GM12878 (cell line): Measurements from ENCODE around the gene PDE11A. TPM values are rescaled to one million over a fixed set of nuclear protein-coding genes. Genes with fewer than 3 reads are reported as not detected.

Source experiments
- ATAC-seq: fragments of 200-7000 bp; cut with Tn5 transposase; 3 replicates; pipeline ENCODE4 v1.9.1; 2020; ENCODE audit warnings: mild to moderate bottlenecking, moderate library complexity
- BruUV-seq: library from RNA; stranded (reverse); fragments of 400-500 nt; replicated peaks from 2 replicates; lab custom pipeline; 2021; lab: Mats Ljungman, UMichigan
- CTCF ChIA-PET: fragments of 300-600 bp; sonication (Branson Sonifier 250); formaldehyde crosslinking; extraction: SDS; loops from one replicate; lab custom pipeline; 2021; ENCODE audit warnings: inconsistent platforms; lab: Yijun Ruan, JAX
- POLR2A ChIA-PET: fragments of 350-600 bp; formaldehyde crosslinking; extraction: SDS; loops from one replicate; lab custom pipeline; 2021; ENCODE audit warnings: inconsistent platforms; lab: Charles Lee
- RAD21 ChIA-PET: fragments of 300-600 bp; sonication (Branson Sonifier 250); formaldehyde crosslinking; loops from one replicate; lab custom pipeline; 2023; ENCODE audit warnings: antibody characterized with exemption; ENCODE audit not compliant: unreplicated experiment; lab: Charles Lee
- SMC1A ChIA-PET: fragments of 300-600 bp; sonication (Branson Sonifier 250); formaldehyde crosslinking; loops from one replicate; lab custom pipeline; 2023; ENCODE audit not compliant: unreplicated experiment, uncharacterized antibody; lab: Charles Lee
- DNase-seq: peaks from one replicate; pipeline ENCODE4 v3.0.0-alpha.2; 2011; ENCODE audit warnings: low read depth, low spot score
- FAIRE-seq: peaks from 3 replicates; lab custom pipeline; 2011; peaks lifted over from hg19 to GRCh38; lab: Jason Lieb, UNC
- H2AFZ ChIP-seq: 2 replicates; pipeline ENCODE4 v1.6.0; 2011; ENCODE audit warnings: low read depth, low read length, control low read depth; ENCODE audit not compliant: control insufficient read depth
- H3K27ac ChIP-seq: 2 replicates; pipeline ENCODE4 v1.5.1; 2011; ENCODE audit warnings: control low read depth; ENCODE audit not compliant: control insufficient read depth, insufficient read depth
- H3K27me3 ChIP-seq, 2 experiments: replicated peaks in 1 of 2; 2 replicates each; pipeline versions ENCODE4 v1.6.0 to v1.6.1; 2011; ENCODE audit warnings: low read length in 1 of 2; ENCODE audit not compliant: control insufficient read depth in 2 of 2, insufficient read depth in 2 of 2
- H3K36me3 ChIP-seq, 2 experiments: 2 replicates each; pipeline ENCODE4 v1.5.1; 2011; ENCODE audit warnings: low read length in 1 of 2; ENCODE audit not compliant: control insufficient read depth in 2 of 2, insufficient read depth in 2 of 2
- H3K4me1 ChIP-seq: 2 replicates; pipeline ENCODE4 v1.6.1; 2011; ENCODE audit warnings: mild to moderate bottlenecking, low read length, moderate library complexity, mixed read lengths; ENCODE audit not compliant: control insufficient read depth, insufficient read depth
- H3K4me2 ChIP-seq: 2 replicates; pipeline ENCODE4 v1.6.0; 2011; ENCODE audit warnings: control low read depth; ENCODE audit not compliant: control insufficient read depth, insufficient read depth
- H3K4me3 ChIP-seq: fragments of 200-600 bp; sonication (generic); 2 replicates; pipeline ENCODE4 v1.5.1; 2016
- H3K79me2 ChIP-seq: 2 replicates; pipeline ENCODE4 v1.6.0; 2011; ENCODE audit warnings: low read length; ENCODE audit not compliant: control insufficient read depth, insufficient read depth
- H3K9ac ChIP-seq: 2 replicates; pipeline ENCODE4 v1.8.0; 2011; ENCODE audit warnings: low read length, control low read depth, mixed read lengths; ENCODE audit not compliant: control insufficient read depth, insufficient read depth
- H3K9me3 ChIP-seq: replicated peaks from 3 replicates; pipeline ENCODE4 v1.5.1; 2011; ENCODE audit warnings: mild to moderate bottlenecking, low read length; ENCODE audit not compliant: control insufficient read depth, insufficient read depth
- H4K20me1 ChIP-seq: 2 replicates; pipeline ENCODE4 v1.6.0; 2011; ENCODE audit not compliant: control insufficient read depth, insufficient read depth
- ETV6 ChIP-seq, 2 experiments: fragments of 450-650 bp in 1 of 2; IDR thresholded peaks in 1 of 2; conservative IDR thresholded peaks in 1 of 2; 2 replicates each; pipeline ENCODE4 v1.6.1; 2014; ENCODE audit warnings: antibody characterized with exemption in 1 of 2, borderline replicate concordance in 1 of 2, low read depth in 1 of 2, mild to moderate bottlenecking in 1 of 2, moderate library complexity in 1 of 2
- FOXK2 ChIP-seq: fragments of 450-650 bp; IDR thresholded peaks from 2 replicates; pipeline ENCODE4 v1.6.1; 2017; ENCODE audit warnings: mild to moderate bottlenecking, moderate library complexity
- HDAC2 ChIP-seq: fragments of 200-600 bp; sonication (generic); IDR thresholded peaks from 2 replicates; pipeline ENCODE4 v1.6.1; 2017
- MTA2 ChIP-seq: fragments of 450-650 bp; IDR thresholded peaks from 2 replicates; pipeline ENCODE4 v1.6.1; 2016; ENCODE audit warnings: low read depth, mild to moderate bottlenecking, moderate library complexity
- PAX5 ChIP-seq: IDR thresholded peaks from 2 replicates; pipeline ENCODE4 v1.6.1; 2011; ENCODE audit warnings: low read depth, low read length, borderline replicate concordance
- SPI1 ChIP-seq: IDR thresholded peaks from 2 replicates; pipeline ENCODE4 v1.6.1; 2011; ENCODE audit warnings: low read depth, mild to moderate bottlenecking, low read length, moderate library complexity, borderline replicate concordance; ENCODE audit not compliant: insufficient read depth
- WGBS: methylation state at CpG from one replicate; pipeline ENCODE4 v1.1.6; 2016; ENCODE audit warnings: low lambda C conversion rate; ENCODE audit not compliant: insufficient replicate concordance, insufficient coverage; ENCODE audit errors: missing lambda C conversion rate; 5-methylcytosine and 5-hydroxymethylcytosine counted together
- in situ Hi-C: fragments of 300-500 bp; cut with MboI; formaldehyde crosslinking; loops from 9 replicates; pipeline ENCODE4 v1.14.3; 2018; ENCODE audit warnings: mixed read lengths
- intact Hi-C: fragments of 100-400 bp; cut with micrococcal nuclease; formaldehyde crosslinking; loops from one replicate; pipeline ENCODE4 v1.14.2; 2022; ENCODE audit not compliant: unreplicated experiment
- polyA plus RNA-seq, 11 experiments: library from polyadenylated mRNA; depleted of rRNA in 4 of 11; unstranded in 6 of 11; stranded (reverse) in 5 of 11; fragments of >200 nt; fragmentation: Nextera tagmentation in 4 of 11; fragmentation: Illumina TruSeq in 1 of 11; extraction: Ambion mirVana in 4 of 11; extraction: Trizol in 1 of 11; gene quantifications; 1 replicate in 1 of 11; 2 replicates in 10 of 11; pipeline versions ENCODE4 v1.2.1 to v1.2.3, GENCODE V29; 2011 to 2016; ENCODE audit warnings: inconsistent platforms in 2 of 11, missing spikeins in 2 of 11, low read depth in 1 of 11
- total RNA-seq, 4 experiments: library from RNA; depleted of rRNA in 3 of 4; stranded (reverse); fragments of >200 nt in 3 of 4; fragmentation: Illumina TruSeq in 1 of 4; extraction: Trizol in 1 of 4; gene quantifications; 2 replicates each; pipeline versions ENCODE4 v1.2.1 to v1.2.3, GENCODE V29; 2013 to 2021
- TF ChIP-seq, protein P1 (sequence below): fragments of 450-650 bp; IDR thresholded peaks from 2 replicates; pipeline ENCODE4 v1.6.1; 2017; ENCODE audit warnings: mild to moderate bottlenecking, moderate library complexity

The PDE11A gene
- total and polyA plus RNA-seq, 10 of the 15 experiments (the other 5 are each of a cell fraction or from before 2014, with no cell fraction given): 0.01 to 0.17 (median 0.06) TPM; not detected in 5

DNA sequence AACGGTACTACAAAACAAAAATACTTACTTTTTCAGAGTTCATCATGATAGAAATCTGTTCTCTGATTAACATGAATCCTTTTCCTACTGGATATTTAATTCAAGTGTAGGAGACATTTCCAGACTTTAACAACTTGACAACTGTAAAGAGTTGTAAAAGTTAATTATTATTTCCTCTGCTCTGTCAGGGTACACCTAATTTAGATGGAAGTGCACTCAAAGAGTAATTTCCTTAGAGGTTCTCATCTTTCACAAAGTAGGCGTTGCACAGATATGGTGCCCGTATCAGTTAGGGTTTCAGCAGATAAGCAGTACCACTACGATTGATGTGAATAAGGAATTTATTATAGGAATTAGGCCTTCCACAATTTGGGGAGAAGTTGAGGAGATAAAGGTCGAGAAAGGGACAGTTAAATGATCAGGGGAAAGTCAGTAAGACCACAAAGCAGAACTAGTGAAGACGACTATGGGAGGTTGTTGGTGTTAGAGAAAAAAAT, 16.2 kb upstream of the PDE11A start (continued):
- TF ChIP-seq, protein P1, sequence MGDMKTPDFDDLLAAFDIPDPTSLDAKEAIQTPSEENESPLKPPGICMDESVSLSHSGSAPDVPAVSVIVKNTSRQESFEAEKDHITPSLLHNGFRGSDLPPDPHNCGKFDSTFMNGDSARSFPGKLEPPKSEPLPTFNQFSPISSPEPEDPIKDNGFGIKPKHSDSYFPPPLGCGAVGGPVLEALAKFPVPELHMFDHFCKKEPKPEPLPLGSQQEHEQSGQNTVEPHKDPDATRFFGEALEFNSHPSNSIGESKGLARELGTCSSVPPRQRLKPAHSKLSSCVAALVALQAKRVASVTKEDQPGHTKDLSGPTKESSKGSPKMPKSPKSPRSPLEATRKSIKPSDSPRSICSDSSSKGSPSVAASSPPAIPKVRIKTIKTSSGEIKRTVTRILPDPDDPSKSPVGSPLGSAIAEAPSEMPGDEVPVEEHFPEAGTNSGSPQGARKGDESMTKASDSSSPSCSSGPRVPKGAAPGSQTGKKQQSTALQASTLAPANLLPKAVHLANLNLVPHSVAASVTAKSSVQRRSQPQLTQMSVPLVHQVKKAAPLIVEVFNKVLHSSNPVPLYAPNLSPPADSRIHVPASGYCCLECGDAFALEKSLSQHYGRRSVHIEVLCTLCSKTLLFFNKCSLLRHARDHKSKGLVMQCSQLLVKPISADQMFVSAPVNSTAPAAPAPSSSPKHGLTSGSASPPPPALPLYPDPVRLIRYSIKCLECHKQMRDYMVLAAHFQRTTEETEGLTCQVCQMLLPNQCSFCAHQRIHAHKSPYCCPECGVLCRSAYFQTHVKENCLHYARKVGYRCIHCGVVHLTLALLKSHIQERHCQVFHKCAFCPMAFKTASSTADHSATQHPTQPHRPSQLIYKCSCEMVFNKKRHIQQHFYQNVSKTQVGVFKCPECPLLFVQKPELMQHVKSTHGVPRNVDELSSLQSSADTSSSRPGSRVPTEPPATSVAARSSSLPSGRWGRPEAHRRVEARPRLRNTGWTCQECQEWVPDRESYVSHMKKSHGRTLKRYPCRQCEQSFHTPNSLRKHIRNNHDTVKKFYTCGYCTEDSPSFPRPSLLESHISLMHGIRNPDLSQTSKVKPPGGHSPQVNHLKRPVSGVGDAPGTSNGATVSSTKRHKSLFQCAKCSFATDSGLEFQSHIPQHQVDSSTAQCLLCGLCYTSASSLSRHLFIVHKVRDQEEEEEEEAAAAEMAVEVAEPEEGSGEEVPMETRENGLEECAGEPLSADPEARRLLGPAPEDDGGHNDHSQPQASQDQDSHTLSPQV: no peak
- TF ChIP-seq MTA2: no peak

DNA sequence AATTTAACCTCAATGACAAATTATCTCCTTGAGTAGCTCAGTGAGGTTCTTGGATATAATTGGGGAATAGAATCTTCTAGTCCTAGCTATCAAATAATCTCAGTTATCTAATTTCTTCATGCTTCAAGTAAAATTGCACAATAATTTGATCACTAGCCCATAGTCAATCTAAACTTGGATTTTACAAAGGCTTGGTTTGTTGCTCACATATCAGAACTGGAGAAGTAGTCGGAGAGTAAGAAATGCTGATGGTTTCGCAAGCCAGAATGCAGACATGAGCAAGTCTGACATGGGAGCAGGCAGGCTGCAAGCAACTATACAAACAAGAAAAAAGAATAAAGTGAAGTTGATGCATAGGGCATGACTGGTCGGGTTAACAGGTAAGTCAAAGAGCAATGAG, 11.7 kb upstream of the PDE11A start:
- in situ Hi-C loops: no loop called here
- ChIA-PET RAD21 (no interaction called here), POLR2A (no interaction called here), SMC1A (interaction anchor here (0.8 kb wide), 1 partner anchor 182 kb away, joined by 3 read pairs; no protein-coding TSS in a partner anchor), CTCF (interaction anchor here (1.4 kb wide), 1 partner anchor 40 kb away, joined by 3 read pairs; no protein-coding TSS in a partner anchor)
- no TSS peak for BruUV-seq
- no peak for TF ChIP-seq HDAC2
- no peak for TF ChIP-seq PAX5
- no peak for TF ChIP-seq SPI1
- no peak for TF ChIP-seq FOXK2
- TF ChIP-seq ETV6 (conservative IDR thresholded peaks at IDR 0.05 in 1 of 2, IDR thresholded peaks at IDR 0.05 in 1 of 2; ENCODE audit: borderline replicate concordance in 1 of 2, low read depth in 1 of 2): no peak
- WGBS: 45% methylated on average over 3 of the region's 3 CpGs
- Histone ChIP-seq H3K4me3 (no peak overlapping the region), H3K4me1 (no peaks in the 10 kb centered on the region), H2AFZ (no peak overlapping the region), H3K36me3 (no peaks in the 10 kb centered on the region), H3K9me3 (no peaks in the 10 kb centered on the region), H4K20me1 (no peaks in the 10 kb centered on the region), H3K27ac (no peak overlapping the region), H3K9ac (no peak overlapping the region), H3K4me2 (no peak overlapping the region), H3K79me2 (no peaks in the 10 kb centered on the region), H3K27me3 (no peaks in the 10 kb centered on the region)
- no peak for FAIRE-seq
- DNase-seq: no peak
- intact Hi-C loops: no loop called here
- no peak for ATAC-seq
